Eye (tissue), 1 donor: Measurements from ENCODE around the gene MYO1B.

Source experiments
- DNase-seq: peaks from one replicate; pipeline ENCODE4 v3.0.0-alpha.2; 2015

The MYO1B gene

DNA sequence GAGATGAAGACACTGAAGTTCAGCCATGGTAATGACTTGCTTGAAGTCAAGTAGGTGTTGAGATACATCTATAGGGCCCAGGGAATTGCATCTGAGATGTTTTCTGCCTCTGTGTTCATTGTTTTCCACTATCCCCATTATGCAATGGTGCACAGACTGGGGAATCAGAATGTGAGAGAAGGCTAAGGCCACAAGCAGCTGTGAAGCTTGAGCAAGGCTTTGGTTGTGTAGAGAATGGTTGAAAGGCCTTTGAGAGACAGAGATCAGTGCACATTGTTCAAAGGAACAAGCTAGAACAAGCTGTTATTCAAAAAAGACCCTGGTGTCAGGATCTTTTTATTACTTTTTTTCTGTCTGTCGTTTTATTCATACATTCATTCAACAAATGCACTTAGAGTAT, 82.3 kb downstream of the MYO1B start:
- DNase-seq = no peak

DNA sequence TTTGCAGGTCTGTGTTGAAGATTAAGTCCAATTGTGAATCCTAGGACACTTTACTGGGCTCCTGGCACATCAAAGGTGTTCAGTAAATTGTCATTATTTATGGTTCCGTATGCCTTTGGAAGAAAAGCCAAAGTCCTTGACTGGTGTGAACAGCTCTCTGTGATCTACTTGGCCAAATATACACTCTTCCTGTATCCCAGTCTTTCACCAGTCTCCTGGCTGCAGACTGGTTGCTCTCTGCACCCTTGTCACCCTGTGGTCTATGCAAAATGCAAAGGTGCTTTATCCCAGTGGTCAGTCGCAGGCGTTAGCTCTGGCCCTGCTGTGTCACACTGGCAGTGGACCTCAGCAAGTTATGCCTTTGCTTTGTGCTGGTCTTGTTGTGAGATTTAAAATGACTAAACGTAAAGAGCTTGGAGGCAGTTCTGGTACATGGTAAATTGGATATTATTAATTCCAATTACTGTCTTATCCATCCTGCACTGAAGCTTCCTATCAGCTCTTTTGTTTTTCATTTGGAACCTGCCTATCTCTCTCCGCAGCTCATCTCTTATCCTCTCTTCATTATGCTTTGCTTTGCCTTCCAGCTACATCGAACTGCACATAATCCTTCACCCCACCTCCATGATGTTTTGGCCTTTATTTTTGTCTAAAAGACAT, 83.1 kb downstream of the MYO1B start:
- DNase-seq = no peak

DNA sequence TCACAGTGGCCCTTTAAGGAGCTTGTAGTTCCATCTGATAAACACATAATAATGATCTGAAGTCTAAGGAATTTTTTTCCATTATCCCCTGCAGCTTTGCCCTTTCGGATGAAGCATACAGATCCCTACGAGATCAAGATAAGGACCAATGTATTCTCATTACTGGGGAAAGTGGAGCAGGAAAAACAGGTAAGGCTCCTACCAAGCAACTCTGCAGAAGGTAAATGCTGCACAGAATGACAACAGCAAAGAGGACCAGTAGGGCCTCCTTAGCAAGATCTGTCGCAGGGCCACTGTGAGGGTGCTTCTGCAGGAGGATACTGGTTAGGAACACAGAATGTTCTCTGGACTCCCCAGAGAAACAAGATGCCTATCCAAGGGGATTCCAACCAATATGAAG, 84.6 kb downstream of the MYO1B start:
- DNase-seq = no peak

- no peak for DNase-seq
Measured at GRCh38 chr2:191333911-191334357, 88.7 kb downstream of the MYO1B start.

DNA sequence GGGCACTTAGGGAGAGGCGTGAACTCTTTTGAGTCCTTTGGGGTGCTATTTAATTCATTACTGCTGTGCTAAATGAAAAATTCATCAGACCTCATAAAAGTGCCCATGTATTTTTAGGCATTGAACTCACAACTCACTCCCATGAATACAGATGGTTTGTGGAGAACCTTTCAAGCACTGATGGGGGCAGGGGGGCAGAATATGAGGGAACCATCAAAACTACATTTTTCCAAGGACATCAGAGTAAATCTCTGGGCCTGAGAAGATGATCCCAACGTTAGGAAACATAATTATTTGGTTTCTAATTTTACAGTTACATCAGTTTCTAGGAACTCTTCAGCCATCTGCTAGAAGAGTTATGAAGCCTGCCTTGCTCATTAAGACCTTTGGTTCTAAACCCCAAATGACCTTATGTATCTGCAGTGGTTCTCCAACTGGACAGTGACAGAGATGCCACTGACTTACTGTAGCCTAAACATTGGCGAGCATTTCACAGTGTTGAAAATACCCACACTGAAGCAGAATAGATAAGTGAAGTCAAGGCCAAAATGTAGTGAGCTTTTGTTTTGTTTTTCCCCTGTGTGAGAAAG, 90.8 kb downstream of the MYO1B start:
- DNase-seq = no peak

DNA sequence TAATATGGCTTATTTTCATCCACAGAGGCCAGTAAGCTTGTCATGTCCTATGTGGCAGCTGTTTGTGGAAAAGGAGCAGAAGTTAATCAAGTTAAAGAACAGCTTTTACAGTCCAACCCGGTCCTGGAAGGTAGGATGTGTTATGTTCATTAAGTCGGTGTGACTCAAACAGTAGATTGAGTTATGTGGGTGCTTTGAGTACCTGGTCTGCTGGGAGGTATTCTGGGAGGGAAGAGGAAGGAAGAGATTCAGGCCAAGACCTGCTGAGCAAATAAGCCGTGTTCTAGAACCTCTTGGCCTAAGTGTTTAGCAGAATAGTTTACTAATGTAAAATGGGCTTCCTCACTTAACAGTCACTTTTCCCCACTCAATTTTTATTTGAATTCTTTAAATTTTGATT, 96.2 kb downstream of the MYO1B start:
- no peak for DNase-seq

DNA sequence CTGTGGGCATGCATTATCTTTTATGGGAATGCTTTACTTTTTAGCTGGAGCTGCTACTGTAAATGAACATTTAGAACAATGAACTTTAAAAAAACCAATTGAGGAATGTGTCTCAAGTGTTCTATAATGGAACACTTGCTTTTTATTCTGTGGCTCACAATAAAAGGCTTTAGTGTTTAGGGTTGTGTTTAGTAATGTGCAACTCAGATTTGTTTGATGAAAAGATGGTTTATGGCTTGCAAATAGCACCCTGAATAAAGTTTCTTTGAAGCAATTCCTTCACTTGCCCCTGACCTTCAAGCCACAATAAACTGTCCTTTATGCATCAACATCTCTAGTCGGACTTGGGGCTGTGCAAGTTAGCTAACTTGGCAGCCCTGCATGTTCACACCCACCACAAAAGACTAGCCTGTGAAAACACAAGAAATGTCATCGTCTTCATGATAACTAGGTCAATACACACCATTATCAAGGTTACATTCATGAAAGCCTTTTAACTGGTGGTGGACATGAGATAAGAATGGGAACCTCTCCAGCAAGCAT, 98.7 kb downstream of the MYO1B start:
- DNase-seq = no peak

DNA sequence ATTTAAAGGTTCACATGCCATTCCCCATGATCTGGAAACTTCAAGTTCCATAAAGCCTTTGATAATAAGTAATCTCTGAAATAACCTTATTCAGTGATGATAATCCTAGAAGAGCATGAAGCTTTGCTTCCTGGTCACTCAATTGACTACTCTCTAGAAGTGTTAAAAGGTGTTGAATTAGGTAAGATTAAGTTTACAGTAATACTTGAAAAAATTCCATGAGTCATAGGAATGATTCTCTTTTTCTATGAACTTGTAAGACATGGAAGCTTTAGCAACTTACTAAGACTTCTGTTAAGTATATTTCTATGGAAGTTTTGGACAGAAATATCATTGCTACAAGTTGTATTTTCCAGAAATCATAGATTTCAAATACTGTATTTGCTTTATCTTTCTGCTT, 100.6 kb downstream of the MYO1B start:
- no peak for DNase-seq

- DNase-seq = no peak
Measured at GRCh38 chr2:191347154-191347553, 102.0 kb downstream of the MYO1B start.

DNA sequence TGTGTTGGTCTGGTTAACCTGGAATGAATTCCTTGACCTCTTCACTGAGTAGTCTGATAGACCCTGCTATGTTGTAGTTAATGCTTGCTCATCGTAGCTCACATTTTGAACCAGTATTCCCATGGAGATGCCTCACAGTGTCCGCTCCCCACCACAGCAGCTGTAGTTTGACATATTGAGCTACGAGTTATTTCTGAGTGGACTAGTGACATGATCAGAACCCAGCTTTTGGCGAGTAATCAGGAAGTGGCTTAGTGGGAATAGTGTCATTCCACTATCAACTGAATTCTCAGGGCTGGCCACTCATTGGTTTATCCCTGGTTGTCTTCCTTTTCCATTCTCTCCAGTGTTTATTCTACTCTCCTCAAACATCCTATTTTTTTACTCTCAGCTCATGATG, 102.7 kb downstream of the MYO1B start:
- no peak for DNase-seq

- no peak for DNase-seq
Measured at GRCh38 chr2:191349990-191350389, 104.8 kb downstream of the MYO1B start.

- no peak for DNase-seq
Measured at GRCh38 chr2:191350826-191351225, 105.6 kb downstream of the MYO1B start.

- no peak for DNase-seq
Measured at GRCh38 chr2:191351298-191351697, 106.1 kb downstream of the MYO1B start.

DNA sequence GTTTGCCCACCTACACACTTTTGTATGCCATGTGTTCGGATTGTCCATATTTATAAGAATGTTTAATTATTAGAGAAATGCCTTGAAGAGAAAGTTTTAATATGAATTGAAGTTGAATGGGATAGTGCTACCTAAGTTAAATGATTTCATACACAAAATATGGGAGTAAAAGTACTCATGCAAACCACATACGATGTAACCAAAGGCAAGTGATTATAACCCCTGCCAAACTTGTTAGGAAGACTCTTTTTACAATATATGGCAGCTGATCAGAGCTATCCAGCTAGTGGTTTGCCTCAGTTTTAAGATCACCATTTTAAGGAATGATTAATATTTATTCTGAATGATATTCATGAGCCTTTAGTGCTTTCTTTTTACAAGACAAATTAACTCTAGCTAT, 106.7 kb downstream of the MYO1B start:
- no peak for DNase-seq

DNA sequence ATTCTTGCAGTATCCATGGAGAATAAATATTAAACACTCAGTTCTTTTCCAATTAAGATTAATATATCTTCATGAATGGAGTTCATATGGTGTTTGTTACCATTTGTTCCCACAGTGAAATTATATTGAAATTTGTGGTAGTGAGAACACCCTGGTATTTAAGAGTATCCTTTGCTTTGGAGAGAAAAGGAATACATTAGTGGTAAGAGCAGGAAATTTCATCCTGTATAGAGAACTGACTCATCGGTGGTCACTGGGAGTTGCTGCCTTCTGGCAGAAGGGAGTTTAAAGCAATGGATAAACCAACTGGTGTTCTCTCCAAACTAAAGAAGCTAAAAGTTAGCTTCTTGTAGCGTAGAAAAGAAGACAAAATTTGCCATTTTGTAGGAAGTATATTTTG, 107.3 kb downstream of the MYO1B start:
- DNase-seq = no peak

- no peak for DNase-seq
Measured at GRCh38 chr2:191355170-191355758, 110.1 kb downstream of the MYO1B start.

GRCh38 chr2:191357678-191358077, 112.5 kb downstream of the MYO1B start:
- no peak for DNase-seq

GRCh38 chr2:191358325-191359025, 113.3 kb downstream of the MYO1B start:
- DNase-seq = no peak

GRCh38 chr2:191359133-191359532, 113.9 kb downstream of the MYO1B start:
- peak; percentile 28 for DNase-seq

GRCh38 chr2:191360918-191361317, 115.7 kb downstream of the MYO1B start:
- no peak for DNase-seq

- DNase-seq = no peak
Measured at GRCh38 chr2:191362841-191363240, 117.6 kb downstream of the MYO1B start.

GRCh38 chr2:191363267-191363666, 118.1 kb downstream of the MYO1B start:
- DNase-seq = no peak

- no peak for DNase-seq
Measured at GRCh38 chr2:191365089-191365488, 119.9 kb downstream of the MYO1B start.

DNA sequence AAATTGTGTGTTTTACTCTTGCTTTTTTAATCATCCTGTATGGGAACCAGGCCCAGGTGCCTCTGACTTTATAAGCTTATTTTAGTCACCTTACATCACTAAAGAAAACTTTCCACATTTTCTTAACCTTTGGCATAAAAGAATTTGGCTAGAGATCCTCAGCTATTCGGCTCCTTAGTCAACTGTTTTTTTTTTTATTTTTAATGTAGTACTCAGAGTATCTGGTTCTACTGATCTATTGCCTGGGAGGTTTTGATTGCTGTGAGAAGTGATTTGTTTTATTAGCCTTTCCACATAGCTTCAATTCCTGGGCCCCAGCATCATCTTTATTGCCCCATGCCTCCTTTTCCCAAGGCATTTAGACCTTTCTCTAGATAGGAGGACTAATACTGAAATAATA, 121.0 kb downstream of the MYO1B start:
- DNase-seq = no peak
